HG03097 (cell line): ENCODE data around the gene HLCS.
"Not testable (repeated sequence)": the region's sequence is repeated elsewhere in the genome, so short reads cannot be mapped to it uniquely, and the experiment has no call there.

Experiments
- ATAC-seq: cut with Tn5 transposase; IDR thresholded peaks from one replicate; pipeline ENCODE4 v1.9.1; 2021; ENCODE audit not compliant: unreplicated experiment, low FRiP score

HLCS gene

DNA sequence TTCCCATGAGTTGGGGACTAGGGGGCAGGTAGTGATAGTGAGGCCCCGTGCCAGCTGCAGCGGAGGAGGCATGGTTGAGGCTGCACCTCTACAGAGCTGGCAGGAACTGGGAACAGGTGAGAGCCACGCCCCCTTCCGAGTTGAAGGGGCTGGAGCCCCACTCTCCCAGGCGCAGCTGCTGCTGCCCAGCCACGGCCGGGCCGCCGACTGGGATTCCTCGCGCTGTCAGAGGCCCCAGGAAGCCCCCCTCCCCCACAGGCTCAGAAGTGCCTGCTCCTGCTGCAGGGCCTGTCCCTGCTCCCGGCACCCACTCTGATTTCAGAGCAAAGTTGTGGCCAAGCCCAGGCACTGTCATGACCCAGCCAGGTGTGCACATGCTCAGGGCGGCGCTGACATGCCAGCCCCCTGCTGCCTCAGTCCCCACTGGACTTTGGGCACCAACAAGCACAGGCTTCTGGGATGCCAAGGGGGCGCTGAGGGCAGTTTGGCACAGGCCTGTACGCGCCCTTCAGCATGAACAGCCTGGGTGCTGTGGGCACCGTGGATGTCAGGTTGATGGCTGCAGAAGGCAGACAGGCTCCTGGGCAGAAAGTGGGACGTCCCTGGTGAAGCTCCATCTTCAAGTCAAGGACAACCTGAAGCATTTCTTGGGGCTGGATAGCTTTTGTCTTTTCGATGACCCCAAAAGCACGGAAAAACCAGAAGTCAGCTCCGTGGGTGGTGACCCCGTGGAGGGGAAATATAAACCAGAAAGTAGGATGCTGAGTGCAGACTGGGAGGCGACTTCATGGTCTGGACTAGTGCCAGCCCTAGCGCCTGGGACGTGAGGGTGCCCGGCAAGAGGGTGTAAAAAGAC is 146.1 kb downstream of the HLCS start:
- no peak for ATAC-seq

DNA sequence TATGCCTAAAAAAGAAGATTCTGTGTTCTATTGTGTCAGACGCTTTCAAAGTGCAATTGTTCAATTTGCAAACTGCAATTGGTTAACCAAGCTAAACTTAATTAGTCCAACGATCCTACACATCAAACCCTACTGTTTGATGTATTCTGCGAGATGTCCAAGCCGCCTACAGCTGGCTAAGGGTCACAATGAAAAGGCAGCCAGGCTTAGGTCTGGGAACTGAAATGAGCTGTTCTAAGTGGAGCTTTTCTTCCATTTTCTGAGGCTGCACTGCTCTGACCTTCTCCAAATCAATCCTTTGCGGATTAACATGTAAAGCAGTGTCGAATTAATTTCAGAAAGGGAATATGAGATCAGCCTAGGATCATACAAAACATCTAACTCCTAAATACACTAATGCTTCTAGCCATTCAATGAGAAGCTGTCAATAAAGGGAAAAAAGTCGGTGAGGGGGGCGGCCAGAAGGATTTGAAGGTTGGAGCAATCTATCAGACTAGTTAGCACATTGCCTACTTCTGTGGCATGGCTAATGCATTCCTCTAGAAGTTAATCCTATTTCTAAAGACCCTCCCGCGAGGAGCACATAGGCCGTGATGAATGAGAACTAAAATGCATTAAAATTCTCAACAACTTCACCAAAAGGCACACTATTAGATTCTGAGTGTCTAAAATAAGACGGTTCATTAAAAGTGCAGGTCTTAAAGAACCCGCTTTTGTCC is 148.6 kb downstream of the HLCS start:
- no peak for ATAC-seq

DNA sequence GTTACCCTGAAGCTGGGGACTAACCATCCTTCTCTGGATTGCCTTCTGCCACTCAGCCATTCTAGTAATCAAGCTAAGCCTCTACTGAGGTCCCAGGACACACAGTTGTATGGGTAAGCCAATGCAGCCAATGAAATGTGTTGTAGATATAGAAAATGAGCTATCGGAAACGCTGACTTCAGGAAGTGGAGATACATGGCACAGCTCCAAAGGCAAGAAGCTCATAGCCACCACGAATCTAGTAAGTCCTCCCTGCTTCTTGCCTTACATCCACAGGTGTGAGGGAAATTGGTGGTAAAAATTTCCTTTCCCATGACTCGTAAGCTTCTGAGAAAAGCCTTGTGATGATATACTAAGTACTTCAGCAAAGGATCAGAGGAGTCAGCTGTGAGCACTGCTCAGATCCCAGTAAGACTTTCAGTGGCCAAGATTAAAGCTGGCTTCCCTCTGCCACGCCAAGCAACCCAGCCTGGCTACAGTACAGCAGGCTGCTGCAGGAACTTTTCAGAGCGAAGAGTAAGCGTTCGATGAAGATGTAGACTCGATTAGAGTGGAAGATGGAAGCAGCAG is 149.8 kb downstream of the HLCS start:
- ATAC-seq, result no peak

DNA sequence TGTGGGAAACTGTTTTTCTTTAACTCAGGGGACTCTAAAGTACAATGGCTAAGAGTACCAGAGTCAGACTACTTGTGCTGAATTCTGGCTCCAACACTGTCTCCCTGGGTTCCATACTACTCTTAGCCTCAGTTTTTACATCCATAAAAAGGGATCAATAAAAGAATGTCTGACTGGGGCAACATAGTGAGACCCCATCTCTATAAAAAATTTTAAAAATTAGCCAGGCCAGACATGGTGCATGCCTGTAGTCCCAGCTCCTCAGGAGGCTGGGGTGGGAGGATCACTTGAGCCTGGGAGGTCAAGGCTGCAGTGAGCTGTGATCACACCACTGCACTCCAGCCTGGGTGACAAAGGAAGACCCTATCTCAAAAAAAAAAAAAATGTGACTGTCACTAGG is 150.4 kb downstream of the HLCS start:
- ATAC-seq, result not testable (repeated sequence)

DNA sequence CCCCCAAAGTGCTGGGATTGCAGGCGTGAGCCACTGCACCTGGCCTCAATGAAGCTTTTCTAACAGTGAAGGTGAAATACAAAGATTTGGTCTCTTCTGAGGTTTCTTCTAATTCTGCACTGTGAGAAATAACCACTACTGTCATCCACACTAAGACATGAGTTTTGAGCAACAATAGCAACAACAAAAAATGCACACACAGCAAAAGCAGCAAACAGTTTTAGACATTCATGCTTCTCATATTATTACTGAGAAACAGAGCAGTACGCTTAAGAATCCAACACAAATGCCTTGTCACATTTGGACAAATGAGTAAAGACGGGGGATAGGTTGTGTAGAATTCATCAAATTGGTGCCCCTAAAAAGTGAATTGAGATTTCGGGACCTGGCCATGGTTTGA is 151.2 kb downstream of the HLCS start:
- ATAC-seq, result no peak

DNA sequence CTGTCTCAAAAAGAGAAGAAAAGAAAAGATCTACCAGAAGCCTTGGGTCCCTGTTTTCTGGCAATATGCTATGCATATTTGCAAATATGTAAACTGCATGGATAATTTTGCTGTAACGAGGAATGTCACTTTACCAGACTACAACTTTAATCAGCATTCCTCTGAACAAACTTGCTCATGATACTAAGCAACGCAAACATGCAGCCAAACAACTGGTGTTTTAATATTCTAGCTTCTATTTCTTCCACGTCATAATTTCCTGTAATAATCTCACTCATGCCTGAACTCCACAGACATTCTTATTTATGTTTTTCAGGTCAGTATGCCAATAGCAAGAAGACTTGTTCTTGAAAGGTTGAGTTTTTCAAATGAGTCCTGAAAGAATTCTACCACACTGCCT is 153.4 kb downstream of the HLCS start:
- ATAC-seq, result no peak

DNA sequence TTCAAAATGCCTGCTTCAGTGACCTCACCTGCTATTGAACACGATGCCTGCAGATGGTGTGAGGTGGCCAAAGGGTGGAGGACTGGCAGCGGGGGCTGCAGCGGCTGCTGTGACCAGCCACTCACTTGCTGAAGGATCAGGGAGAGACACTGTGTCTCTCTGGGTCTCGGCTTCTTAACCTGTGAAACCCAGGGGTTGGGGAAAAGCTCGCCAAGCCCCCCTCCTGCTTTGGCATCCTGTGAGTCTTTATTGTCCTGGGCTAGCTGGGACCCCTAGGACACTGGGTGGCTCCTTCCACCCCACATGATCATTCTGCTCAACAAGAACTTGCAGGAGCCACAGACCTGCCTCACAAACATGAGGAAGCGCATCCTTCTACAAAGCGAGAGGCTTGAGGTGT is 154.7 kb downstream of the HLCS start:
- no peak for ATAC-seq

DNA sequence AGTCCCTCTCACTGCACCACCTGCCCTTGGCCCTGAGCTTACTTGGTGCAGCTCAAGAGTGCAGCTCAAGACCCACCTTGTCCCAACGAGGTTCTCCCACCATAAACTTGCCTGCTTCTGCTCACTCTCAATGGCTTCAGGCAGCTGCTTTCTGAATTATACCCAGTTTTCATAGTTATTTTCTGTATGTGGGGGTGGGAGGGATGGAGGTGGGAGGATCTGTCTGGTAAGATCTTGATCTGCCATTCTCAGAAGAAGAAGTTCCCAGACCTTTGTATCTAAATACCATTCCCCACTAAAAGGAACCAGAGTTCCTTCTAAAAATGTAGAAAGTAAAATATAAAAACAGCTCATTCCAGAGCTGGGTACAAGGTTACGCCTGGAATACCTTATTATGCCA is 156.0 kb downstream of the HLCS start:
- ATAC-seq, result no peak

DNA sequence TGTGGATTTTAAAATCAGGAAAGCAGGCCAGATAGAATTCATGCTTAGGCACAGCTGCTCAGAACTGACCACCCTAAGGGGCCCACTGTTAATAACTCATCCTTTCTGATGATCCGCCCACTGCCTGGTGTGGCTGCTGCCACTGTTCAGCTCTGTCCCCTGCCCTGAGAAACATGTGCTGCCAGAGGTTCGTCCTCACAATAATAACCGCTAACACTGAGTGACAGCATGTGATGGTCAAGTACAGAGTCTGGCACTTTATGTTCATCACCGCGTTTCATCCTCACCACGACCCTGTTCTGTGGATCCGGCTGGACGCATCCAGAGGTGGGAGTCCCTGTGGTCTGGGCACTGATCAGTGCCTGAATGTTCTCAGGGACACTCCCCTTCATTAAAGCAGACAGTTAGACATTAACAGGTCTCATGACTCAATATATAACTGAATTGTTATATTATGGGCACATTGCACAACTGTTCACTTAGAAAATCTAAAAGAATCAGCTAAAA is 159.0 kb downstream of the HLCS start:
- no peak for ATAC-seq

DNA sequence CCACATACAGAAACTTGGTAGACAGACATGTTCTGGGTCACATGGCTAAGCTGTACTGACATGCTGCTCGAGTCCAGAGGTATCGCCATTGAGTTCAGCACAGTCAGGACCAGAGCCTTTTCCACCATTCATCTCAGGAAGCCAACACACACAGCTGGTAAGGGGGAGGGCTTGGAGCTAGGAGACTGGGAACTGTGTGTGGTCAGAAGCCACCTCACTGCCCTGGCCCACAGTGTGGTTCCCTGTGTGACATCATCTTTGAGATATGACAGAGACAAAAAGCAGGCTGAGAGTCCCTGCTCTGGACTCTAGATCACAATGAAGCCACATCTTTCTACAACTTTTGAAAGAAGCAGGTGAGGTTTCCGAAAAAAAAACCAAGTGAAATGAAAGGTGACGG is 160.4 kb downstream of the HLCS start:
- ATAC-seq, result no peak

DNA sequence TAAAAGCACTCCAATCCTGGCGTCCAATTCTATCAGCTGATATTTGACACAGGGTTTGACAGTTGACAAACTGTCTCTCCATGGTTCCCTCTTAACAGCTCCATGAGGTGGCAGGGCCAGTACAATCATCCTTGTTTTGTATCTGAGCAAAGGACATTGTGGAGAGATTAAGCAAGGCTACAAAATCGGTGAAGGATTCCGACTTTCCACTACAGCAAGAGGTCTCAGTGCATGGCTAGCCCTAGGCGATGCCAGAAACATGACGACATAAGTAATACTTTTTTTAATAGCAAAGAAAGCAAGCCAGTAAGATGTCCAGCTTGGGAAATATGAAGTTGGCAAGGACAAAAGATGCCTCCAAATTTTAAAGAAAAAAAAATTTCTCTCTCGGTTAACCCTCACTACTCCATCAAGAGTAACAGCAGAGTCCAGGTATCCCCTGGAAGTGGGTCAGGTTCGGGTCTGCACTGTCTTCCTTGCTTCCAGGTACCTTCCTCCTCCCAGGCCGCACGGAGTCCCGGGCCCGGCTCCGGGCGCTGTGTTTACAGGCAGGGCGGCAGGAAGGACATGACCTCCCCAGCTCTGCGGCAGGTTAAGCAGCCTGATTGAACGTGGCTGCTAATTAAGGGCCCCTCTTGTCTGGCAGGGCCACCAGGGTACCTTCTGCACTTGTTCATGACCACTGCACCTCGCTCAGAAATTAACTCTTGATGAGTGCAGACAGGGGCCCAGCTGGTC is 161.4 kb downstream of the HLCS start:
- no peak for ATAC-seq

DNA sequence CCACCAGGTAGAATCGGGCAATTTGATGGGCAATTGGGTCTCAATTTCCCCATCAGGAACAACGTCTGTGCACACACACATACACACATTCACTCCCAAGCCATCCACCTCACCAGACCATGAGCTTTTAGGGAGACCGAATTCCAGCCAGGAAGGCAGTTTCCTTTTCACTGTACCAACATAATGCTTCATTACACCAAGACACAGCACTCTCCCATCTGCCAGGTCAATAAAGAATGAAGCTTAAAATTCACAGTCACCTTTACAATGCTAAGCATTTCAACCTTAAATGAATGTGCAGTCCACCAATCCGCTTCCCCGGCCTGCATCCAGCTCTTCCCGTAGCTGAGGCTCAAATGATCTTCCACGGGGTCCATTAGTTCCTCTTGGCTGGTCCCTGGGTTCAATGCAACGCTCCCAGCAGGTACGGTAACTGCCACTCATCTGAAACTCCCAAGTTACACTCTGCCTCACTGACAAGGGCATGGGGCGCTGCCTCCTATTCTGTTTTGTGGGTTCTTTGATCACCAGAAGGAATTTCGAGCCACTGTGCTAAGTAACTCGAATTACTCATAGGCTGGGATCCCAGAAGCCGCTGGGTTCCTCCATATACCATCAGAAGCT is 162.5 kb downstream of the HLCS start:
- ATAC-seq, result no peak

DNA sequence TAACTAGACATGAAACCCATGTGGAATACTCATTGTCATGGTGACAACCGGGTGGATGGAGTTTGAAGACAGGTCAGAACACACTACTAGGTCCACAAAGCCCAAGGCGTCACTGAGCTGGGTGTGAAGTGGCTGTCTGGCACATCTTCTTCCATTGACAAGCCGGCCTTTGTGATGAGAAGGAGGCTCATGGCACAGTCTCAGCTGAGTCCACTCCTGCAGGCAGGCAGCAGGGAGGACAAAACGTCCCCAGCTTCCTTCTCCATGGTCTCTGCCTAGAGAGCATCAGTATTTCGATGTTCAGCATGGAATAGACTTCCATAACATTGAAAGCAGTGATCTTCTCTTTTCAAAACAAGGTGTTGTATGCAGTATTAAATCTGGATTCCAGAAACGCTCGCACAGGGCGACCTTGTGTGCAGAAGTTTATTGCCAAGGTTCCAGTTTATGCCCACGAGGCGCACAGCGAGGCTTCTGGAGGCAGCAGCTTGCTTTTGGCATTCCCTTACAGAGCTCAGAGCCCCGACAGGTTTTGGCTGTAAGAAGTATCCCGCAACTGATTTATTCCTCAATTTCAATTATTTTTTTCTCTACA is 163.3 kb downstream of the HLCS start:
- ATAC-seq, result no peak

DNA sequence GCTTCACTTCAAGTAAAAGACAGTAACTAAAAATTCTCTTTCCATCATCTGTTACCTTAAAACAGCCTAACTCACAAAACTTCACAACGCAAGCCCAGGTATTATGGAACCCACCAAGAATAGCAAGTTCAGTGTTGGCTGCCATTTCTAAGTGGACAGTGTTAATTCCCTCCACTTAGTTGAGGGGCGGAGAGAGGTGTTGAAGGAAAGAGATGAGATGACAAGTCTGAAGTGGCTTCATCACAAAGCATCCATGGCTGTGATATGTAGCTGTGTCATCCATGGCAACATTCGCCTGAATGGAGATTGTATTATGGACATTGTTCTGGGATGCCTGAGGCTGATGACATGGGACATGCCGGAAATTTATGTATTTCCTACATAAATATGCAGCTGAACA is 165.7 kb downstream of the HLCS start:
- ATAC-seq, result no peak

DNA sequence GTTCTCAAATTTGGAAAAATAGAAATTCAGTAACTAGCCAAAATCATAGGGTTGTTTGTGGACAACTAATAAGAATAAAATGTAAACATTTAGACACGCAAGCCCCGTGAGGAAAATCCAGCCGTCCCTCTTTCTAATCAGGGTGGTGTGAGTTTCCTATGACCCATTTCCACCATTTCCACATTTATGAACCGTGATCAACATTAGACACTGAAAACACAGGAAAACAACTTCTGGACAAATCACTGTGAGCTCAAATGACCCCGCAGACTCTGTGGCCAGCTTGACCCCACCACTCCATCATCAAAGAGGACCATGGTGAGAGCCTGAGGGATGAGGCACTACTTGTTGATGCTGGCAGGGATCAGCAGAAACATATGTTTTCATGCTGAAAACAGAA is 166.6 kb downstream of the HLCS start:
- no peak for ATAC-seq

DNA sequence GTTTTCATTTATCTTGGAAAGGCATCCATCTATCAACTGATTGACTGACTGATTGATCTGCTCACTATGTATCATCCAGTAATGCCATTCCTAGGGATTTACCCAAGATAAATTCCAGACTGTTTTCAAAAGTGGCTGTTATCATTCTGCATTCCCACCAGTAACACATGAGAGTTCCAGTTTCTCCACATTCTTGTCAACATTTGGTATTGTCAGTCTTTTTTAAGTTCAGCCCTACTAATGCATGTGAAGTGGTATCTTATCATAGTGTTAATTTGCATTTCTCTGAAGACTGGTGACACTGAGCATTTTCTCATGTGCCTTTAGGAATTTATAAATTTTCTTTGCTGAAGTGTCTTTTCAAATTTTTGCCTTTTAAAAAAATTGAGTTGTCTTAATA is 168.0 kb downstream of the HLCS start:
- ATAC-seq, result no peak

DNA sequence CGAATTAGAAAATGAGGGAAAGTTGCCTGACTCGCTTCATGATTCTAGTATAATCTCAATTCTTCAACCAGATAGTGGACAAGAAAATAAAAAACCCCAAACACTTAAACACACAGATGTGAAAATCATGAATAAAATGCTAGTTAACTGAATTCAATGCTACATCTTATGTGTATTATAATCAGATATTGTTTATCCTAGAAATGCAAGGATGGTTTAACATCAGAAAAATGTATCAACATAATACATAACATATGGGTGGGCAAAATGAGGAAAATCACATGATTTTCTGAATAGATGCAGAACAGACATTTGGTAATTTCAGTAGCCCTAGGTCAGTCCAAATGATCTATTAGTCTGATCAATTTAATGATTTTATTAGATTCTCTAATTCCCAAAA is 170.4 kb downstream of the HLCS start:
- no peak for ATAC-seq

DNA sequence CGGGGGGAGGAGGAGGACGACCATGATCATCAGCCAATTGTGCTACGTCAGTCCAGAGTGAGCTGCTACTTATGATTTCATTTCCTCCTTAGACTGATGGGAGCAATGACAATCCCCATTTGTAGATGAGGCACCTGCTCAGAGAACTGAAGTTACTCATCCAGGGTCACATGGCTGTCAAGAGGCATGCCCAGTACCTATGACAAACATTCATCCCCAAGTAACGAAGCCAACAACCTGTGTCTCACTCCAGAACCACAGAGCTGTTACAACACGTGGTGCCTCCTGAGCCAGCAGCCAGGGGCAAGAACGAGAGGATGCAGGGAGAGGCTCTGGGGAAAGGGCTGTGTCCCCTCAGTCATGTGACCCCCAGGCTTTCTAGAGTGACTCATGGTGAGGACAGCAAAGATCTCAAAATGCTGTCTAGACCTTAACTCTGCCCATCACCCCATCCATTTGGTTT is 173.9 kb downstream of the HLCS start:
- no peak for ATAC-seq

DNA sequence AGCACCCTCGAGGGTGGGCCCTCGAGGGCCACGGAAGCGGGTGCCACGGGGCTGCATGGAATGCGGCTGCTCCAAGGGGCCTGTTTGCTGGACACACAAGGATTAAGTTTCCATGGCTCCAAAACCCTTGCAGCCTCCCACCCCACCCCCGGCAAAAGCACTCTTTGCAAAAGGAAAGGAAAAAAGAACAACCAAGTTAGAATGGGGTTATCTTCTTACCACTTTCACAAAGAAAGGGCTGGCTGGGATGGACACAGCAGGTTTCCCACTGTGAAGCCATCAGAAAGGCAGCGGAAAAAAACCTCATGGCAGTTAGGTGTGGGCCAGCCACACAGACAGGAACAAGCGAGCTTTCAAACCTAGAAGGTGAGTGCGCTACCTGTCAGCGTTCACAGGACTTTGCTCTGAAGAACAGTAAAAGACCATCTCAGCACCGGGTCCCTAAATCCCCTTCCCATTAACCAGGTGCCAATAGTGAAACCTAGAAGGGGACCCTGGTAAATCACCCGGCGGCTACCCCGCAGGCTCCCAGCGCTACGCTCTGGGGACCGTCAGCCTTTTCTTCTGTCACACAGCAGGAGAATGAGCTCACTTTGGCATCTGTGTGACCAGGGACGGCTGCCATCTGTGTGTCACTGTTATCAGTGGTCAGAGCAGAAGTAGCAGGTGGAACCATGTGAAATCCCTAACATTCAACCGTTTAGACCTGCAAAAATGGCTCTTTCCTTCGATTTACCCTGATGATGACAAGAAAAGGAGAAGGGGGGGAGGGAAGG is 174.6 kb downstream of the HLCS start:
- no peak for ATAC-seq
